OCI-LY1 (cell line): ENCODE results near the gene PIGT.

Source experiments
- H2AFZ ChIP-seq: fragments of 200-600 bp; sonication (generic), shearing (Covaris generic); 2 replicates; pipeline ENCODE4 v1.6.0; 2014; ENCODE audit warnings: antibody characterized with exemption, mild to moderate bottlenecking, low read length
- H3F3A ChIP-seq: fragments of 200-600 bp; sonication (generic), shearing (Covaris generic); 2 replicates; pipeline ENCODE4 v1.6.0; 2014; ENCODE audit warnings: mild to moderate bottlenecking, antibody characterized with exemption, low read length, moderate library complexity; ENCODE audit not compliant: insufficient read depth
- H3K27ac ChIP-seq: fragments of 200-600 bp; sonication (generic); 2 replicates; pipeline ENCODE4 v1.5.1; 2014; ENCODE audit warnings: low read length, mixed run types, mild to moderate bottlenecking, low read depth; ENCODE audit not compliant: poor library complexity, severe bottlenecking
- H3K27me3 ChIP-seq: fragments of 200-600 bp; sonication (generic); 2 replicates; pipeline ENCODE4 v1.6.0; 2014; ENCODE audit warnings: antibody characterized with exemption, mild to moderate bottlenecking, low read length, moderate library complexity; ENCODE audit not compliant: insufficient read depth
- H3K36me3 ChIP-seq: fragments of 200-600 bp; sonication (generic); 2 replicates; pipeline ENCODE4 v1.6.1; 2014; ENCODE audit warnings: mild to moderate bottlenecking, antibody characterized with exemption, low read length, moderate library complexity, mixed read lengths; ENCODE audit not compliant: insufficient read depth
- H3K4me1 ChIP-seq: fragments of 200-600 bp; sonication (generic); 2 replicates; pipeline ENCODE4 v1.5.1; 2014; ENCODE audit warnings: mild to moderate bottlenecking, low read length, moderate library complexity; ENCODE audit not compliant: insufficient read depth, severe bottlenecking
- H3K4me2 ChIP-seq: fragments of 200-600 bp; sonication (generic), shearing (Covaris generic); 2 replicates; pipeline ENCODE4 v1.6.1; 2014; ENCODE audit warnings: low read length
- H3K4me3 ChIP-seq: fragments of 200-600 bp; sonication (generic); 2 replicates; pipeline ENCODE4 v1.5.1; 2014; ENCODE audit warnings: low read length, low read depth, mild to moderate bottlenecking, mixed read lengths; ENCODE audit not compliant: poor library complexity, severe bottlenecking
- H3K79me2 ChIP-seq: fragments of 200-600 bp; shearing (Covaris generic); 2 replicates; pipeline ENCODE4 v1.6.1; 2016; ENCODE audit warnings: mixed run types, low read length, mixed read lengths; ENCODE audit not compliant: insufficient read depth
- H3K9ac ChIP-seq: fragments of 200-600 bp; sonication (generic), shearing (Covaris generic); 2 replicates; pipeline ENCODE4 v1.6.1; 2014; ENCODE audit warnings: mild to moderate bottlenecking, low read length, mixed read lengths
- H3K9me2 ChIP-seq: fragments of 200-600 bp; sonication (generic), shearing (Covaris generic); 2 replicates; pipeline ENCODE4 v1.6.1; 2014; ENCODE audit warnings: low read depth, mild to moderate bottlenecking, low read length, mixed read lengths
- H3K9me3 ChIP-seq: fragments of 200-600 bp; shearing (Covaris generic); 2 replicates; pipeline ENCODE4 v1.6.1; 2014; ENCODE audit warnings: low read length, mixed read lengths
- H4K20me1 ChIP-seq: fragments of 200-600 bp; sonication (generic), shearing (Covaris generic); 2 replicates; pipeline ENCODE4 v1.6.0; 2016; ENCODE audit warnings: mild to moderate bottlenecking, low read length; ENCODE audit not compliant: insufficient read depth
- EZH2 ChIP-seq: fragments of 200-600 bp; sonication (generic), shearing (Covaris generic); IDR thresholded peaks from 2 replicates; pipeline ENCODE4 v1.8.0; 2017; ENCODE audit warnings: borderline replicate concordance, mixed run types, mild to moderate bottlenecking, antibody characterized with exemption, low read length, moderate library complexity, mixed read lengths
- TF ChIP-seq, protein P1 (sequence below): fragments of 200-600 bp; sonication (generic), shearing (Covaris generic); IDR thresholded peaks from 2 replicates; pipeline ENCODE4 v1.5.1; 2017; ENCODE audit warnings: mild to moderate bottlenecking, antibody characterized with exemption, low read length, moderate library complexity, mixed read lengths

Gene PIGT

DNA sequence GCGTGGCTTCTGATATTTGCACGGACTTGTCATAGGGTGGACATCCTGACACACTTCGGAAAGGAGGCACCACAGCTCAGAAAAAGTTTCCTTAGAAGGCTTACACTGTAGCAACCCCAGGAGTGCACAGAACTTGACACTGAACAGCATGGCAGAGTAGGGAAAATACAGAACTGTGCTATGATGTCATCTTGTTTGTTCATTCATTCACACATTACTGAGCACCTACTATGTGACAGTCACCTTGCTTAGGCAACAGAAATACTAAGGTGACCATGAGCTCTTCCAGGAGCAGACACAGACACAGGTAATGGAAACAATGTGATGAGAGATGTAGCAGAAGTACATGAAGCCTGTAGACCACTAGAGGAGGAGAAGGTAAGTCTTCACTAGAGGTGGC, 2.5 kb upstream of the PIGT start:
- peaks cover 14% of the 10 kb centered on the region for H3K79me2 ChIP-seq
- no peak overlapping the region for H3K9ac ChIP-seq
- no peaks in the 10 kb centered on the region for H3K27me3 ChIP-seq
- H4K20me1 ChIP-seq, result no peaks in the 10 kb centered on the region
- no peak overlapping the region for H3K27ac ChIP-seq
- no peaks in the 10 kb centered on the region for H3F3A ChIP-seq
- no peaks in the 10 kb centered on the region for H3K9me2 ChIP-seq
- no peak for TF ChIP-seq EZH2
- TF ChIP-seq, protein P1, sequence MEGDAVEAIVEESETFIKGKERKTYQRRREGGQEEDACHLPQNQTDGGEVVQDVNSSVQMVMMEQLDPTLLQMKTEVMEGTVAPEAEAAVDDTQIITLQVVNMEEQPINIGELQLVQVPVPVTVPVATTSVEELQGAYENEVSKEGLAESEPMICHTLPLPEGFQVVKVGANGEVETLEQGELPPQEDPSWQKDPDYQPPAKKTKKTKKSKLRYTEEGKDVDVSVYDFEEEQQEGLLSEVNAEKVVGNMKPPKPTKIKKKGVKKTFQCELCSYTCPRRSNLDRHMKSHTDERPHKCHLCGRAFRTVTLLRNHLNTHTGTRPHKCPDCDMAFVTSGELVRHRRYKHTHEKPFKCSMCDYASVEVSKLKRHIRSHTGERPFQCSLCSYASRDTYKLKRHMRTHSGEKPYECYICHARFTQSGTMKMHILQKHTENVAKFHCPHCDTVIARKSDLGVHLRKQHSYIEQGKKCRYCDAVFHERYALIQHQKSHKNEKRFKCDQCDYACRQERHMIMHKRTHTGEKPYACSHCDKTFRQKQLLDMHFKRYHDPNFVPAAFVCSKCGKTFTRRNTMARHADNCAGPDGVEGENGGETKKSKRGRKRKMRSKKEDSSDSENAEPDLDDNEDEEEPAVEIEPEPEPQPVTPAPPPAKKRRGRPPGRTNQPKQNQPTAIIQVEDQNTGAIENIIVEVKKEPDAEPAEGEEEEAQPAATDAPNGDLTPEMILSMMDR, result no peak
- peaks cover 32% of the 10 kb centered on the region for H3K4me1 ChIP-seq
- H2AFZ ChIP-seq, result no peak overlapping the region
- no peak overlapping the region for H3K4me3 ChIP-seq
- no peak overlapping the region for H3K4me2 ChIP-seq
- no peaks in the 10 kb centered on the region for H3K36me3 ChIP-seq
- no peaks in the 10 kb centered on the region for H3K9me3 ChIP-seq

DNA sequence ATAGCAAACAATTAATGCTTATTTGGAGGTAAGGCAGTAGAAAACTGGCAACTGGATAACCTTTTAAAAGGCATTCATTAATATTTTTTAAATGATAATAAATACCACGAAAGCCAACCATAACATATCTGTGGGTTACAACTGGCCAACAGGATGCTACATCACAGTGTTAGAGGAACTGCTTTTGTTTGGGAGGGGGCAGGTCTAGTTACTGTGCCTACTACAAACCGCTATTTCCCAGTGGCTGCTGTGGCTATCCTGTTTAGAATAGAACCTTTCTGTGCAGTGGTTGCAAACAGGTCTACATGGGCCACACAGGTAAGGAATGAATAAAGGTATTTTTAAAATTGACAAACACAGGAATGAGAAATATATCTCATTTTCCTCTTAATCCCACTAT, 976 bp downstream of the PIGT start:
- no peak for TF ChIP-seq EZH2
- TF ChIP-seq, protein P1, result no peak
- H2AFZ ChIP-seq, result no peak overlapping the region
- no peaks in the 10 kb centered on the region for H3K27me3 ChIP-seq
- H3K79me2 ChIP-seq, result peaks cover 14% of the 10 kb centered on the region
- no peak overlapping the region for H3K27ac ChIP-seq
- H3K4me1 ChIP-seq, result peaks cover 50% of the 10 kb centered on the region
- H3K4me2 ChIP-seq, result peak overlapping the region; percentile 99
- peak overlapping the region; percentile 87 for H3K4me3 ChIP-seq
- no peaks in the 10 kb centered on the region for H3K9me2 ChIP-seq
- H4K20me1 ChIP-seq, result no peaks in the 10 kb centered on the region
- no peaks in the 10 kb centered on the region for H3F3A ChIP-seq
- H3K36me3 ChIP-seq, result peaks cover 28% of the 10 kb centered on the region
- peak overlapping the region; percentile 87 for H3K9ac ChIP-seq
- H3K9me3 ChIP-seq, result no peaks in the 10 kb centered on the region

DNA sequence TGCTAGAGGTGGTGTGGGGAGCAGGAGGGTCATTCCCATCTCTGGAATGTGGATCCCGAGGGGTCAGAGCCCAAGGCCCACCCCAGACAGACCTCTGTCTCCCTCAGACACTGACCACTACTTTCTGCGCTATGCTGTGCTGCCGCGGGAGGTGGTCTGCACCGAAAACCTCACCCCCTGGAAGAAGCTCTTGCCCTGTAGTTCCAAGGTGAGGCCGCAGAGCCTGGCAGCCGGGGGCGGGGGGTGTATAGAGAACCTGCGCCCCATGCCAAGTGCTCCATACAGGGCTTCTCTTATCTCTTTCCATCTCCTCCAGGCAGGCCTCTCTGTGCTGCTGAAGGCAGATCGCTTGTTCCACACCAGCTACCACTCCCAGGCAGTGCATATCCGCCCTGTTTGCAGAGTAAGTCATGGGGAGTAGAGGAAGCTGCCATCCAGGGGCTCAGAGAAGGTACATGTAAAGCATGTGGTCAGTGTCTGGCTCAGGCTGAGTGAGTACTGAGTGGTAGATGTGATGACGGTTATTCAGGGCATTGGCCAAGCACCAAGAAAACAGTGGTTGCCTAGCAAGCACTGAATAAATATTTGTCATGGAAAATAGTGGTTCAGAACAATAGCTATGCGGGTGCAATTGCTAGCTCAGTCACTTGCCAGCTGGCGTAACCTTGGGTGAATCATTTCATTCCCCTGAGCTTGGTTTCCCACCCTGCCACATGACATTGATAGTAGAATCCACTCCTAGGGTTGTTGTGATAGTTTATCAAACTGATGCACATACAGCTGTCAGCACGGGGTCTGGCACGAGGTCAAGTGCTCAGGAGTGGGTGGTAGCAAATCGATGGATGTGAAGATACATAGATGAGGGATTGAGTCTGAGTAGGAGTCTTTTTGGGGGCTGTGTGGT, 3.5 kb downstream of the PIGT start:
- no peaks in the 10 kb centered on the region for H3F3A ChIP-seq
- no peak for TF ChIP-seq EZH2
- TF ChIP-seq, protein P1, result no peak; the same call in 1 of the 2 replicates
- H3K4me3 ChIP-seq, result peak overlapping the region; percentile 45
- H4K20me1 ChIP-seq, result no peaks in the 10 kb centered on the region
- no peaks in the 10 kb centered on the region for H3K27me3 ChIP-seq
- H3K4me2 ChIP-seq, result peak overlapping the region; percentile 99
- no peaks in the 10 kb centered on the region for H3K9me3 ChIP-seq
- H3K9ac ChIP-seq, result peak overlapping the region; percentile 51; the same call in 1 of the 2 replicates
- no peaks in the 10 kb centered on the region for H3K9me2 ChIP-seq
- peak overlapping the region; percentile 86 for H3K27ac ChIP-seq
- peaks cover 14% of the 10 kb centered on the region for H3K79me2 ChIP-seq
- peaks cover 50% of the 10 kb centered on the region for H3K36me3 ChIP-seq
- no peak overlapping the region for H2AFZ ChIP-seq
- peaks cover 50% of the 10 kb centered on the region for H3K4me1 ChIP-seq
